Cardiac muscle cell (in vitro differentiated cells and primary cell): ENCODE data around the gene XRN2. TPM values are rescaled to one million over a fixed set of nuclear protein-coding genes. Genes with fewer than 3 reads are reported as not detected.
A peak's percentile ranks its signal among the peaks of the same experiment; 100 is the strongest.

Source experiments
- DNase-seq, 2 donors: peaks; one replicate each; pipeline versions ENCODE4 v3.0.0 to v3.0.0-alpha.2; 2010 to 2017; ENCODE audit warnings: low read depth in 1 of 2, low spot score in 1 of 2
- H3K27ac ChIP-seq: fragments of 200-600 bp; sonication (generic); 2 replicates; pipeline ENCODE4 v1.5.1; 2016
- H3K27me3 ChIP-seq: fragments of 200-600 bp; sonication (generic); 2 replicates; pipeline ENCODE4 v1.6.0; 2016; ENCODE audit warnings: control low read depth
- H3K36me3 ChIP-seq: fragments of 200-600 bp; sonication (generic); 2 replicates; pipeline ENCODE4 v1.5.1; 2016; ENCODE audit warnings: control low read depth
- H3K4me1 ChIP-seq: fragments of 200-600 bp; sonication (generic); 2 replicates; pipeline ENCODE4 v1.8.1; 2017; ENCODE audit warnings: low read depth, mild to moderate bottlenecking, mixed run types
- H3K4me3 ChIP-seq: fragments of 200-600 bp; sonication (generic); 2 replicates; pipeline ENCODE4 v1.5.1; 2016; ENCODE audit warnings: mild to moderate bottlenecking
- H3K9me3 ChIP-seq: fragments of 200-600 bp; sonication (generic); 2 replicates; pipeline ENCODE4 v1.5.1; 2017; ENCODE audit warnings: low read depth, mild to moderate bottlenecking, control low read depth
- polyA plus RNA-seq: library from polyadenylated mRNA; unstranded; fragments of >200 nt; fragmentation: Nextera tagmentation; extraction: Ambion mirVana; gene quantifications from 2 replicates; pipeline ENCODE4 v1.2.1, GENCODE V29; 2016
- total RNA-seq: library from RNA; depleted of rRNA; stranded (reverse); fragments of >200 nt; gene quantifications from 2 replicates; pipeline ENCODE4 v1.2.3, GENCODE V29; 2016
- TF ChIP-seq, protein P1 (sequence below): IDR thresholded peaks from 2 replicates; pipeline ENCODE4 v1.5.1; 2012; ENCODE audit warnings: low read depth, mild to moderate bottlenecking, low read length

Gene XRN2
- total and polyA plus RNA-seq, 2 experiments from 2014 or later = 54.5 to 59.8 TPM

DNA sequence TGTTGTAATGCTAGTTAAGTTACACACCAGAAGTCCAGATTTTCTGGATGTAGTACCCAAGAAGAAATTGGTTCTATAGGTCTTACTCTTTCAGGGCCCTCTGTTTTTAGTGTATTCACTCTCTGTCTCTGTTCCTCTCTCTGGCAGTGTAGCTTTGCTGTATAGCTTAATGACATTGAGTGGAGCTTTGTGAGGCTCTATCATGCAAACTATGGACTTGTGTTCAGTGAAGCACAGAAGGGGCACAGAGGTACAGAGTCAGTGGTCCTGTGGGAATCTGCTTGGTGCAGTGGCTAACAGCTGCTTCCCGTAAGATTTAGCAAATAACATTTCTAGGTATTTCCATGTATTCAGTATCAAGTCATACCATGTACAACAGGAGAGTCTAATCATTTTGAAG is 68.1 kb downstream of the XRN2 start:
- Histone ChIP-seq H3K36me3 (peaks cover 32% of the 10 kb centered on the region), H3K4me1 (no peaks in the 10 kb centered on the region), H3K27me3 (no peaks in the 10 kb centered on the region), H3K27ac (no peak overlapping the region), H3K4me3 (no peak overlapping the region), H3K9me3 (no peaks in the 10 kb centered on the region)
- TF ChIP-seq, protein P1, sequence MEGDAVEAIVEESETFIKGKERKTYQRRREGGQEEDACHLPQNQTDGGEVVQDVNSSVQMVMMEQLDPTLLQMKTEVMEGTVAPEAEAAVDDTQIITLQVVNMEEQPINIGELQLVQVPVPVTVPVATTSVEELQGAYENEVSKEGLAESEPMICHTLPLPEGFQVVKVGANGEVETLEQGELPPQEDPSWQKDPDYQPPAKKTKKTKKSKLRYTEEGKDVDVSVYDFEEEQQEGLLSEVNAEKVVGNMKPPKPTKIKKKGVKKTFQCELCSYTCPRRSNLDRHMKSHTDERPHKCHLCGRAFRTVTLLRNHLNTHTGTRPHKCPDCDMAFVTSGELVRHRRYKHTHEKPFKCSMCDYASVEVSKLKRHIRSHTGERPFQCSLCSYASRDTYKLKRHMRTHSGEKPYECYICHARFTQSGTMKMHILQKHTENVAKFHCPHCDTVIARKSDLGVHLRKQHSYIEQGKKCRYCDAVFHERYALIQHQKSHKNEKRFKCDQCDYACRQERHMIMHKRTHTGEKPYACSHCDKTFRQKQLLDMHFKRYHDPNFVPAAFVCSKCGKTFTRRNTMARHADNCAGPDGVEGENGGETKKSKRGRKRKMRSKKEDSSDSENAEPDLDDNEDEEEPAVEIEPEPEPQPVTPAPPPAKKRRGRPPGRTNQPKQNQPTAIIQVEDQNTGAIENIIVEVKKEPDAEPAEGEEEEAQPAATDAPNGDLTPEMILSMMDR = no peak
- no peak for DNase-seq

- TF ChIP-seq, protein P1 = no peak
- no peaks in the 10 kb centered on the region for H3K27me3 ChIP-seq
- peaks cover 24% of the 10 kb centered on the region for H3K36me3 ChIP-seq
Measured at GRCh38 chr20:21372016-21372415, 68.9 kb downstream of the XRN2 start.

GRCh38 chr20:21373436-21373835 is 70.3 kb downstream of the XRN2 start:
- H3K4me1 ChIP-seq = peaks cover 11% of the 10 kb centered on the region
- TF ChIP-seq, protein P1 = no peak
- H3K27me3 ChIP-seq = no peaks in the 10 kb centered on the region
- H3K4me3 ChIP-seq = no peak overlapping the region
- peaks cover 11% of the 10 kb centered on the region for H3K36me3 ChIP-seq
- no peaks in the 10 kb centered on the region for H3K9me3 ChIP-seq
- no peak for DNase-seq
- H3K27ac ChIP-seq = no peak overlapping the region

More at GRCh38 chr20:21372016-21372415, 68.9 kb downstream of the XRN2 start:
- no peak for DNase-seq
- Histone ChIP-seq H3K9me3 (no peaks in the 10 kb centered on the region), H3K4me1 (no peaks in the 10 kb centered on the region), H3K27ac (no peak overlapping the region), H3K4me3 (no peak overlapping the region)

- Histone ChIP-seq H3K9me3 (no peaks in the 10 kb centered on the region), H3K27ac (peak overlapping the region; percentile 34), H3K4me3 (no peak overlapping the region), H3K27me3 (no peaks in the 10 kb centered on the region), H3K36me3 (no peaks in the 10 kb centered on the region), H3K4me1 (peaks cover 39% of the 10 kb centered on the region)
- no peak for DNase-seq
- TF ChIP-seq, protein P1 = no peak
Measured at GRCh38 chr20:21376626-21377025, 73.5 kb downstream of the XRN2 start.

DNA sequence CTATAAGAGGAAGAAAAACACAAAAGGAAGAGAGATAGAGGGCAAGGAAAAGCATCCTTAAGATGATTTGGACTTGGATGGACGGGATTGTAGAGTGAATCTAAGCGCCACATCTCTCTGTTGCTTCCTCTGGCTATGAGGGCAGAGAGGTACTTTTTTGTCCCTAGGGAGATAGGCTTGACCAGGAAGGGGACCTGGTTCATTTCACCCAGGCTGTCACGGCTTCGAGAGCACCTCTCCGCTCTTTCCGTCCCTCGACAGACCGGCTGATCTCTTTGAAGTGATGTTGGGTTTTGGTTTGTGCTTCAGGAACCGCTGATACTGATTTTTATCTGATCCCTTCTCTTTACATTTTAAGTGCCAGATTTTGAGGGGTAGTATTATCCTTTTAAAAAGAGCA is 74.6 kb downstream of the XRN2 start:
- no peaks in the 10 kb centered on the region for H3K36me3 ChIP-seq
- no peaks in the 10 kb centered on the region for H3K27me3 ChIP-seq
- H3K9me3 ChIP-seq = no peaks in the 10 kb centered on the region
- H3K27ac ChIP-seq = peak overlapping the region; percentile 76
- TF ChIP-seq, protein P1 = no peak
- H3K4me3 ChIP-seq = no peak overlapping the region
- peaks cover 39% of the 10 kb centered on the region for H3K4me1 ChIP-seq
- DNase-seq = peak in 1 of 2 donors; percentile 79

- DNase-seq = no peak
- Histone ChIP-seq H3K9me3 (no peaks in the 10 kb centered on the region), H3K27ac (peak overlapping the region; percentile 76), H3K4me1 (peaks cover 39% of the 10 kb centered on the region), H3K27me3 (no peaks in the 10 kb centered on the region), H3K36me3 (no peaks in the 10 kb centered on the region), H3K4me3 (no peak overlapping the region)
- TF ChIP-seq, protein P1 = no peak
Measured at GRCh38 chr20:21378259-21378658, 75.1 kb downstream of the XRN2 start.
